T-helper 2 cell treated with Interferon-gamma antibody and Interleukin-4, amounts not matched to agents 100 ng/mL and 5 ng/mL, for 36 hours (primary cell): ENCODE data around the gene CPXM2. TPM values are rescaled to one million over a fixed set of nuclear protein-coding genes. Genes with fewer than 3 reads are reported as not detected.

Experiments used
- intact Hi-C: fragments of 100-400 bp; cut with micrococcal nuclease; formaldehyde crosslinking; loops from one replicate; pipeline ENCODE4 v1.15.1; 2023
- total RNA-seq: library from RNA; stranded (reverse); gene quantifications from 2 replicates; pipeline ENCODE4 v1.2.3, GENCODE V29; 2022

CPXM2 gene
- total RNA-seq, 1 donor from 2014 or later = not detected

- intact Hi-C loops = no loop called here
Observed at GRCh38 chr10:123774132-123774742, 117.4 kb downstream of the CPXM2 start.

DNA sequence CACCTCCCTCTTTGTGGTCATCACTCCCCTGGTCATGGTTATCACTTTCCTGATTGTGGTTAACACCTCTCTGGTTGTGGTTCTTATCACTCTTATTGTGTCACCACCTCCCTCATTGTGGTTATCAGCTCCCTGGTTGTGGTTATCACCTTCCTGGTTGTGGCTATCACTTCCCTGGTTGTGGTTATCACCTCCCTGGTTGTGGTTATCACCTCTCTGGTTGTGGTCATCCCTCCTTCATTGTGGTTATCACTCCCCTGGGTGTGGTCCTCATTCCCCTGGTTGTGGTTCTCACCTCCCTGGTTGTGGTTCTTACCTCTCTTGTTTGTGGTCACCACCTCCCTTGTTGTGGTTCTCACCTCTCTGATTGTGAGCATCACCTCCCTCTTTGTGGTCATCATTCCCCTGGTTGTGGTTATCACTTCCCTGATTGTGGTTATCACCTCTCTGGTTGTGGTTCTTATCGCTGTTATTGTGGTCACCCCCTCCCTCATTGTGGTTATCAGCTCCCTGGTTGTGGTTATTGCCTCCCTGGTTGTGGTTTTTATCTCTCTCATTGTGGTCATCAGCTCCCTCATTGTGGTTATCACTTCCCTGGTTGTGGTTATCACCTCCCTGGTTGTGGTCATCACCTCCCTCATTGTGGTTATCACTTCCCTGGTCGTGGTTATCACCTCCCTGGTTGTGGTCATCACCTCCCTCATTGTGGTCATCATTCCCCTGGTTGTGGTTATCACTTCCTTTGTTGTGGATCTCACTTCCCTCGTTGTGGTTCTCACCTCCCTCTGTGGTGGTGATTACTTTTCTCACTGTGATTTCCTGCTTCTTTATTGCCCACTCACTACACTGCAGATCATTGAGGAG, 118.7 kb downstream of the CPXM2 start:
- intact Hi-C loops = no loop called here

GRCh38 chr10:123771877-123772644, 119.5 kb downstream of the CPXM2 start:
- intact Hi-C loops = no loop called here

DNA sequence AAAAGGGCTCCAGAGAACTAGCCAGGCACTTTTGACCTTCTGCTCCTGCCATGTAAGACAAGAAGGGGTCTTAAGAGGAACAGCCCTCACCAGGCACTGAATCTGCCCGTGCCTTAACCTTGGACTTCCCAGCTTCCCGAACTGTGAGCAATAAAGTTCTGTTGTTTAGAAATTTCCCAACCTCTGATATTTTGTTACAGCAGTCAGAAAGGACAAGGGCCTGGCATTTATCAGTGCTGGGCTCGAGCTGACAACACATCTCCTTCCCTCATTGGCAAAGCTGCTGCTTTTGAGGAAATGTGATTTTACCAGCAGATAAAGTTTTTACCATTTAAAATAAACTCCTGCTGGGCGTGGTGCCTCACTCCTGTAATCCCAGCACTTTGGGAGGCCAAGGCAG, 122.0 kb downstream of the CPXM2 start:
- intact Hi-C loops = no loop called here

DNA sequence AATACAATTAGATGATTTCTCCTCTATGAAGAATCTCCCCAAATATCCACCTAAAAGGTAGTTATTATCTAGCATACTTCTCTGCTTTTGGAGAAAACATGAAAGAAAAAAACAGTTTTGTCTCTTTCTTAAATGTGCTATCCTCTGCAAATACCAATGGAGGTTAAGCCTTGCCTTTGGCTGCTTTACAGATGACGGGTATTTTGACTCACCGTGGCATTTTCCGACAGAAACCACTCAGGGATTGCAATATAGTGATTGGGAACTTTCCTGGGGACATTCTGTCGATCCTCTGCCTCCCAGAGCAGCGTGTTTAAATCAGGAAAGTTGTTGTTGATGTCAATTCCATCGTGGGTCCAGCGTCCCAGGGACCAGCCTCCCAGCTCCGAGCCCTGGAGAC, 124.8 kb downstream of the CPXM2 start:
- intact Hi-C loops = no loop called here

DNA sequence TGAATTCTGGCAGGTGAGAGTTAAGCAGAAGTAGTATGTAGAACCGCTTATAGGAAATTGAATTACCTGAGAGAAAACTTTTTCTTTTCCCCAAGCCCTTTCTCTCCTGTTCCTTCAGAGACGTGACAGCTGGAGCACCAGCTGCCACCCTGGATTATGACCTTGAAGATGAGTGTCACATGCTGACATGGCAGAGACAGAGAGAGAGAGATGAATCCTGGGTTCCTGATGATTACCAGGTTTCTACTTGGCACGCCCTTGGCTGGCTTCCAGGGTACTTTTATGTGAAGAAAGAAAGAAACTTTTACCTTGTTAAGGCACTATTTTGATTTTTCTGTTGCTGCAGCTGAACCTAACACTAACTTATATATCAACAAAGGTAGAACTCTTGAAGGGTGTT, 125.6 kb downstream of the CPXM2 start:
- intact Hi-C loops = no loop called here

GRCh38 chr10:123761666-123762230, 129.9 kb downstream of the CPXM2 start:
- intact Hi-C loops = no loop called here

DNA sequence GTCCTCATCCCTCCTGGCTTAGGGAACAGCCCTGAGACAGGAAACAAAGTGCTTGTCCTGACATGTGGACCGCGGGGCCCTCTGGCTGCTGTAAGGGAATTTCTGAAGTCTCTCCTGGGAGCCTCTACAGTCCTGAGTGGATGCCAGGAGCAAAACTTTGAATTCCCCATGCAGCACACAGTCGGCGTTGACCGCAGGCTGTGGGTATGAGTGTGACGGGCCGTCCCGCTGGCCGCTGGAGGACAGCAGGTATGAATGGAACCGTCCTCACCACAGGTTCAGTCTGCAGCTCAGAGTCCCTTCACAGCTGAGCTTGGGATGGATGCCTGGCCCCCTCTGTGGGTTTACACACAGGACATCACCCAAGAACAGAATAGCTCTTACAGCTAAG, 130.6 kb downstream of the CPXM2 start:
- intact Hi-C loops = no loop called here

DNA sequence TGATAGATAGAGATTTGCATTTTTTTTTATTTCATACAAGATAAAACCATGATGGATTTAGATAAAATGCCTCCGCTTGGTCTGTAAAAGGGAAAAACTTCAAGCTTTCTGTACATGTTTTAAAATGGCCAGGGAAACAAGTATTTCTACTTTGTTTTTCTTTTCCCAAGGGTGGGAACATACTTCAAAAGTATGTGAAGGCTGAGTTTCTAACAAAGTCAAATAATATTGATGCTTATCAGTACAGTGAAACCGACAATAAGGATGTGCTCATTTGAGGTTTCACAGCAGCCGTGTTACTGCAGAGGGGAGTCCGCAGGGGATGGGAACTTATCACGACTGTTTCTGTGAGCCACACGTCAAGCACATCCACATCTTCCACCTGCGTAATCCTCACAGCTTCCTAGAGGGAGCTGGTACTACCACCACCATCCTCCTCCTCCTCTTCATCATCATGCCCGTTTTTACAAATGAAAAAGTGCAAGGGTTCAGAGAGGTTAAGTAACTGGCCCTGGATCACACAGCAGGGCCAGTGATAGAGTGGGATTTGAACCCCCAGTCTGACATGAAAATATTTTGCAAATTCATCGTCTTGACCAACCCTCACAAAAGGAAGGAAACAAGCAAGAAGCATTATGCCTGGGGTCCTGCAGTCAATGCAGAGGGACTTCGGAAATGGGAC, 131.1 kb downstream of the CPXM2 start:
- intact Hi-C loops = no loop called here

DNA sequence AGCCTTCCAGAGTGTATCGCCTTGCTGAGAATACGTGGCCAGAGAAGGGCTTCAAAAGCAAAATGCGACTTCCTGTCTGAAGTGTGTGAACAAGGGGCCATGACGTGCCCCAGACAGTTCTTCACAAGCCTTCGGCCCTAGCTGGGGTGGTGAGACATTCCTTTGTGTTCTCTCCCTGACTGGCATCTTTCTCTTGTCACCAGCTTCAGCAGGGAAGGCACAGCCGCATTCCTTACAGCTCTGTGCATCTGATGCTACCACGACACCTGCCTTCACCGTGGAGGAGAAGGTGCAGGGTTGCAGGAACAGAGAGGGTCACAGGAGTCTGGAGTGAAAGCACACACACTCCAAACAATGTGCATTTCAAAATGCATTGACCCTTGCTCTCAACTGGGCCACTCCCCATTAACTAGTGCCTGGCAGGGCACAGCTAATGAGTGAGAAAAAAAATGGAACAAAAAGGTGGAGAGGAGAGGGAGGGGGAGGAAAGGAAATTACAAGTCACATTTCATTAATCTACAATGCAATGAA, 132.0 kb downstream of the CPXM2 start:
- intact Hi-C loops = no loop called here

- intact Hi-C loops = no loop called here
Observed at GRCh38 chr10:123759041-123759440, 132.6 kb downstream of the CPXM2 start.

- intact Hi-C loops = no loop called here
Observed at GRCh38 chr10:123757853-123758252, 133.8 kb downstream of the CPXM2 start.

DNA sequence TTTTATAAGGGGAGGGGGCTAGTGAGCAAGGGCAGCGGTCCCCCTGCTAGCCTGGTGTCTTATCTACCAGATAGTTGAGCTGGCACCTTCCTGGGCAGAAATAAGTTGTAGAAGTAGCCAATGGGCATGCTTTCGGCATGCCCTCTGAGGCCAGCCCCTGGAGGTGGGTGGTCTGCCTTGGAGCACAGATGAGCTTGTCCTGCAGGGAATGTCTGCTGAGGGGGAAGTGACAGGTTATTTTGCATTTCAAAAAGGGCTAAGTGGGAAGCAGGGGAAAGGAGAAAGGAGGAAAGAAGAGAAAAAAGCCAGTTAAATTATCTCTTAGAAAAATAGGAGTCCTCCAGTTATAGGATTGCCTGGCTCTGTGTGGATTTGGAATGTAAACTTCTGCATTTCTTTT, 136.5 kb downstream of the CPXM2 start:
- intact Hi-C loops = no loop called here

DNA sequence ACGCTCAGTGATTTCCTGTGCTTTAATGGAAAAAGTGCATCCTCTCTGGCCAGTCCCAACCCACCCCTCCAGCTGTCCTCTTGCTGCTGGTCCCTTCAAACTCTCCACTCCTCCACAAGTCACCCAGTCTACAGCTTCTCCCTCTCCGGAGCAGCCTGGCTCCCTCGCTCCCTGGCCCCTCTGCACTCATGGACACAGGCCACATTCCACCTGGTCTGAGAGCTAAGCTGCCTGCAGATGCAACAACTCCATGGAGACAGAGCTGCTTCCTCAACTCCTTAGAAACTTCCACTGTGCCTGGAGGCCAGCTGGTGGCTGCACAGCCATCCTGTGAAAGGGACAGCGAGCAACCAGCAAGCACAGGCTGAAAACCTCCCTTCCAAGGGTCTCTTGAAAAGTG, 137.5 kb downstream of the CPXM2 start:
- intact Hi-C loops = no loop called here

DNA sequence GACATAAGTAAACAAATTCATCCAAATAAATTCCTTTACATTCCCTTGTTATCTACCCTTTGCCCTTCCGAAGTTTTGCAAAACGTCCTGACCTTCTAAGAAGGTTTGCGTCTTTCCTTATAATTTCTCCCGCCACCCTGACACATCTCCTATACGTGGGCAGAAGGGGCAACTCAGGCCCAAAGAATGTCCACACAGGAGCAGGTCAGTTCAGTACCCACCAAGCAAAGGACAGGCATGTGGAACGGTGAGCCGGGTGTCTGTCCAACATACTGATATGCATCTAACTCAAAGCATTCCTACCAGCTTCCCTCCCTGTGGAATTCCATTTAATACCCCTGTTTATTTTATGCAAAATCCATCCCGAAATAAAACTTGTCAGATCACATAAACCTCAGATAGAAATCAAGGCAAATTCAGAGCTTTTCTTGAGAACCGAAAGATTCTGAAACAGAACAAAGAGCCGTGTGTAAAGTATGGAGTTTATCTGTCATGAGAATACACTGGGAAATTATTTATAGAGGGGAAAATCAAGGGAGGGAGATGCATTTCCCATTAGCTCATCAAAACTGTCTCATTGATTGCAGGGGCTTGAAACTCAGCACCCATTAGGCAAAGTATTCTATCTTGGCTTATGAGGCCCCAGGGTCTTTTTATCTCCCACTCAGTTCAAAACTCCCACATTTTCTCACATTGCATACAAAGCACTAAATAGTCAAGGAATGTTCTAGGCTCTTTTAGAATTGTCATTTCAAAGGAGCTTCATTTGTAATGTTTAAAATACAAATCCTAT, 140.1 kb downstream of the CPXM2 start:
- intact Hi-C loops = no loop called here

DNA sequence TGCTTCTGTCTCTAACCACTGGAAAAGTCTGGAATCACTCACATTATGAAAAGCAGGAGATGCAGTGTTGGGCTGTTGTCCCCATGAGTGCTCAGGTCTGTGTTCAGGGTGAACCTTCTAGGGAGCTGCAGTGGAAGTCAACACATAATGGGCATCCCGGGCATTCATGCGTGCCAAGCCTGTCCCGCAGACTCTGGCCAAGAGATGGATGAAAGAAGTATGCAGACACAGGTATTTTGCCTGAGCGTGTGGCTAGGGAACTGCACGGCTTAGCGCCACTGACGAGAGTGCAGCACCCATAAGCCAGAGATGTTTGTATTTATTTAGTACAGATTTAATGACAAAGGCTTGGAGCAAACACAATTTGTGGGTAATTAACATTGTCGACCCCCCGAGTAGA, 140.7 kb downstream of the CPXM2 start:
- intact Hi-C loops = no loop called here

- intact Hi-C loops = no loop called here
Observed at GRCh38 chr10:123748711-123749110, 142.9 kb downstream of the CPXM2 start.

DNA sequence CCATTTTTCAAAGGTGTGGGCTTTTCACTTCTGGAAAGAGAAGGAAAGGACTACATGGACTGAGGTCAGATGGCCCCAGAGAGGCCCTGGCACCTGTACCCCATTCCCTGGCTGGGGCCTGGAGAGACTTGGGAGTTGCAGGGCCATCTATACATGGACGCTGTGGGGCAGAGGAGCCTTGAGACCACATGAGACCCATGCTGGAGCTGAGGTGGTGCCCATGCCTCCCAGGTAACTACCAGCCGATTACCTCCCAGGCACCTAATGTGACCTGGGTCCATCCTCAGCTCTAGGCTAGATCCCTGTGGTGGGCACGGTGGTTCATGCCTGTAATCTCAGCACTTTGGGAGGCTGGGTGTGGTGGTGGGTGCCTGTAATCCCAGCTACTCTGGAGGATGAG, 144.2 kb downstream of the CPXM2 start:
- intact Hi-C loops = no loop called here

GRCh38 chr10:123746942-123747341, 144.7 kb downstream of the CPXM2 start:
- intact Hi-C loops = no loop called here

- intact Hi-C loops = no loop called here
Observed at GRCh38 chr10:123746520-123746919, 145.1 kb downstream of the CPXM2 start.
